NCI-H345 treated with DMSO at 0.1 percent for 48 hours (cell line): Measurements from ENCODE around the gene ZNF189.

ENCODE experiments used
- DNase-seq: peaks from one replicate; lab custom pipeline; 2025; ENCODE audit not compliant: unreplicated experiment; lab: John Stamatoyannopoulos, UW

Gene ZNF189

GRCh38 chr9:101398068-101398929 is at the start of gene ZNF189, which contains the start of gene MRPL50:
Gene ZNF189 (plus strand): TSS chr9:101398851. CDS start chr9:101399157, 306 bp downstream.
Gene MRPL50 (minus strand): TSS chr9:101398618. CDS start chr9:101398592, 26 bp downstream.
- DNase-seq: peak; percentile 99

- DNase-seq: no peak
Observed at GRCh38 chr9:101350285-101350684, 48.4 kb upstream of the ZNF189 start.

- no peak for DNase-seq
Observed at GRCh38 chr9:101352892-101353463, 45.7 kb upstream of the ZNF189 start.

GRCh38 chr9:101353683-101354082 is 45.0 kb upstream of the ZNF189 start:
- no peak for DNase-seq

GRCh38 chr9:101354143-101354764 is 44.4 kb upstream of the ZNF189 start:
- DNase-seq: no peak

- no peak for DNase-seq
Observed at GRCh38 chr9:101354765-101355708, 43.6 kb upstream of the ZNF189 start.

- no peak for DNase-seq
Observed at GRCh38 chr9:101356619-101357018, 42.0 kb upstream of the ZNF189 start.

- DNase-seq: no peak
Observed at GRCh38 chr9:101359679-101360078, 39.0 kb upstream of the ZNF189 start.

- no peak for DNase-seq
Observed at GRCh38 chr9:101360647-101361046, 38.0 kb upstream of the ZNF189 start.

- no peak for DNase-seq
Observed at GRCh38 chr9:101362450-101362849, 36.2 kb upstream of the ZNF189 start.

- no peak for DNase-seq
Observed at GRCh38 chr9:101365181-101365580, 33.5 kb upstream of the ZNF189 start.

GRCh38 chr9:101366038-101366756 is 32.5 kb upstream of the ZNF189 start:
- DNase-seq: no peak

GRCh38 chr9:101367323-101367722 is 31.3 kb upstream of the ZNF189 start:
- DNase-seq: no peak

GRCh38 chr9:101369286-101369685 is 29.4 kb upstream of the ZNF189 start:
- DNase-seq: no peak

GRCh38 chr9:101369884-101370531 is 28.6 kb upstream of the ZNF189 start:
- DNase-seq: no peak

GRCh38 chr9:101371813-101372212 is 26.8 kb upstream of the ZNF189 start:
- no peak for DNase-seq

- no peak for DNase-seq
Observed at GRCh38 chr9:101372327-101373118, 26.1 kb upstream of the ZNF189 start.

- no peak for DNase-seq
Observed at GRCh38 chr9:101375546-101375945, 23.1 kb upstream of the ZNF189 start.
